Activated T-helper 17 cell treated with anti-CD3 and anti-CD28 coated beads, Interleukin-2, amount 50 U/mL, for 72 hours (primary cell): Measurements from ENCODE around the gene WDR62. TPM values are rescaled to one million over a fixed set of nuclear protein-coding genes. Genes with fewer than 3 reads are reported as not detected.

Experiments used
- ATAC-seq: fragments of 150-1000 bp; cut with Tn5 transposase; replicated peaks from 2 replicates; pipeline ENCODE4 v1.10.0; 2021; ENCODE audit warnings: mild to moderate bottlenecking, moderate library complexity
- H3K27ac Mint-ChIP-seq: one replicate; pipeline ENCODE4 v1.8.0; 2022; ENCODE audit warnings: mixed read lengths
- H3K27me3 Mint-ChIP-seq: one replicate; pipeline ENCODE4 v1.8.0; 2022; ENCODE audit warnings: mixed read lengths
- H3K36me3 Mint-ChIP-seq: one replicate; pipeline ENCODE4 v1.8.0; 2022; ENCODE audit warnings: low read depth, mild to moderate bottlenecking, mixed read lengths
- H3K4me1 Mint-ChIP-seq: one replicate; pipeline ENCODE4 v1.8.0; 2022; ENCODE audit warnings: mixed read lengths
- H3K4me3 Mint-ChIP-seq: one replicate; pipeline ENCODE4 v1.8.0; 2022; ENCODE audit warnings: mild to moderate bottlenecking, mixed read lengths
- H3K9me3 Mint-ChIP-seq: one replicate; pipeline ENCODE4 v1.8.0; 2022; ENCODE audit warnings: mixed read lengths
- total RNA-seq, 2 donors: library from RNA; stranded (reverse); gene quantifications; one replicate each; pipeline ENCODE4 v1.2.3, GENCODE V29; 2022

The WDR62 gene
- total RNA-seq: 10 to 100 TPM; 19.3 to 33.2 TPM

- H3K9me3 Mint-ChIP-seq: no peaks in the 10 kb centered on the region
- H3K4me1 Mint-ChIP-seq: peaks cover 13% of the 10 kb centered on the region
- peaks cover 9% of the 10 kb centered on the region for H3K36me3 Mint-ChIP-seq
- H3K27me3 Mint-ChIP-seq: no peaks in the 10 kb centered on the region
- peak; percentile 82 for ATAC-seq
- H3K4me3 Mint-ChIP-seq: peak within 1 kb of the TSS; percentile 91
- peak within 1 kb of the TSS; percentile 84 for H3K27ac Mint-ChIP-seq
Observed at GRCh38 chr19:36054733-36055686, at the start of gene WDR62. WDR62 (plus strand) TSS chr19:36054897; CDS start chr19:36054972, 75 bp downstream.

DNA sequence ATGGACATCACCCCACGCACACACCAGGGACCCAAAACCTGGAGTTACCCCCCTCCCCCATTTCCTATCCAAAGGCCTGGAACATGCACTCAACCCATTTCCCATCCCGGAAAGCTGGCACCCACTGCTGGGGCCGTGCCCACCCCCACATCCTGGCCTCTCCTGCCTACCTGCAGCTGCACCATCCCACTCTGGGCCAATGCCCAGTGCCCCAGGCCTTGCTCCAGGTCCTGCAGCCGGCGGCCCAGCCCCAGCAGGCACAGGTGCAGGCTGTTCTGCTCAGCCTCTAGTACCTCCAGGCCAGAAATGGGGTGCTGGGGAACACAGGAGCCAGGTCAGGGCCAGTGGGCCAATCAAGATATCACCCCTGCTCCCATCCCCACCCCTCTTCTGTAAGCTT lies 47.7 kb upstream of the WDR62 start:
- H3K4me3 Mint-ChIP-seq: no peak overlapping the region
- no peak overlapping the region for H3K27ac Mint-ChIP-seq
- no peaks in the 10 kb centered on the region for H3K27me3 Mint-ChIP-seq
- H3K4me1 Mint-ChIP-seq: peaks cover 11% of the 10 kb centered on the region
- H3K36me3 Mint-ChIP-seq: no peaks in the 10 kb centered on the region
- no peak for ATAC-seq
- no peaks in the 10 kb centered on the region for H3K9me3 Mint-ChIP-seq

DNA sequence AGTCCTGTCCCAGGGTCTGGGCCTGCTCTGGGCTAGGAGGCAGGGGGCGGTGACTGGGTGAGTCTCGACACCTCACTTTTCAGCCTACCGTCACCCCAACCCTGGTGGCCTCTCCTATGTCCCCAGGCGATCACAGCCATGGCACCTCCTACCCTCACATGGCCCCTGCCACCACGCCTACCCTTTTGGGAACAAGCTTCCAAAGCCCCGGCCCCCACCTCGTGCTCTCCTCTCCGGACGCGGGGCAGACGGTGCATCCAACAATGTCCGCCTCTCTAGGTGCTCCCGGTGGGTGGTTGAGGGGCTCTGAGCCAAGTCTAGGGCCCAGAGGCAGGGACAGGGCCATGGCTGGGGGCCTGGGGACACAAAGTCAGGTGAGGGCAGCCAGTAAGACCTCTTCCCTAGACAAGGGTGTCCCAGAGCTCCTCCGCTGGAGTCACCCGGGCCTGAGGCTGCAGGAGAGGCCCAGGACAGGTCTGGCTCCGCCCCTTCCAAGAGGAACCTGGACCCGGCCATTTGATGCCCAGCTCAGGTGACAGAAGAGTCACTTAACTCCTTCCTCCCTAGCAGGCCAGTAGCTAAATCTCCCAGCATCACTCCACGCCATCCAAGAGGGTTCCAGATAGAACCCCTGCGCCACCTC lies 46.2 kb upstream of the WDR62 start, which contains the start of gene SYNE4:
Gene SYNE4, minus strand, starts transcription at position 478 of the 643 bp plus-strand sequence. Its CDS starts 132 bp downstream, at position 346.
- Mint-ChIP-seq H3K4me3 (peak within 1 kb of the TSS; percentile 72), H3K9me3 (no peaks in the 10 kb centered on the region), H3K27me3 (no peaks in the 10 kb centered on the region), H3K27ac (peak within 1 kb of the TSS; percentile 70), H3K4me1 (peaks cover 14% of the 10 kb centered on the region), H3K36me3 (no peaks in the 10 kb centered on the region)
- no peak for ATAC-seq

DNA sequence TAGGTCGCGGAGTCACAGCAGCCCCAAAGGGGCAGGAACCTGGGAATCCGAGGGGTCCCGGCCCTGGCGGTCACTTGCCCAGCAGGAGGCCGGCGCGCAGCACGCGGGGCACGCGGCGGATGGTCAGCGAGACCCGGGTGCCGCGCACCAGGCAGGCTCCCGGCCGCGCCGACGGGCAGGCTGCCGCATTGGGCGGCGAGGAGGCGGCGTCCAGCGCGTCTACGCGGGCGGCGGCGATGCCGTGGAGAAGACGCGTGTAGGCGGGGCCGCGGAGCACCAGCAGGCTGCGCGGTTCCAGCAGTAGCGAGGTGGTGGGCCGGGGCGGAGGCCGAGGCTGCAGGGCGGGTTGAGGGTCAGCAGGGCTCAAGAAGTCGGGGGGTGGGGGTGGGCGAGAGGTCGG lies 45.5 kb upstream of the WDR62 start:
- Mint-ChIP-seq H3K36me3 (peaks cover 6% of the 10 kb centered on the region), H3K4me3 (peak overlapping the region; percentile 72), H3K9me3 (no peaks in the 10 kb centered on the region), H3K27ac (peak overlapping the region; percentile 70), H3K4me1 (peaks cover 20% of the 10 kb centered on the region), H3K27me3 (no peaks in the 10 kb centered on the region)
- ATAC-seq: peak; percentile 25

- ATAC-seq: no peak
- Mint-ChIP-seq H3K27ac (peak overlapping the region; percentile 70), H3K36me3 (peaks cover 10% of the 10 kb centered on the region), H3K9me3 (no peaks in the 10 kb centered on the region), H3K27me3 (no peaks in the 10 kb centered on the region), H3K4me1 (peaks cover 24% of the 10 kb centered on the region), H3K4me3 (peak overlapping the region; percentile 72)
Observed at GRCh38 chr19:36009633-36010379, 44.9 kb upstream of the WDR62 start.

DNA sequence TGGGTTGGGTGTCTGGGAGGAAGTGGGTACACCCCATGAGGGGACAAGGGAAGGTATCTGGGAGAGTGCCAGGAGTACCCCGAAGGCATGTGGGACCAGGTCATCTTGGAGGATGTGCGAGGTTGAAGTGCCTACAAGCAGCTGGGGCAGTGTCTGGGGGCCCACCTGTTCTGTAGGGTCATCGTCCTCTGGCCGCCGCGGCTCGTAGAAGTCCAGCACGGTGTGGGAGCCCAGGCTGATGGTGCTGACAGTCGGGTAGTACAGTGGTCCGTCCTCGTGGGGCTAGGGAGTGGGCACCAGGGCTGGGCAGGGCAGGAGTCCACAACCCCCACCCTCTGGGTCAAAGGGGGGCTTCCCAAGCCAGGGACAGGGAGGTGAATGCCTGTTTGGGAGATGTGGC lies 44.3 kb upstream of the WDR62 start:
- H3K27me3 Mint-ChIP-seq: no peaks in the 10 kb centered on the region
- H3K4me3 Mint-ChIP-seq: peak overlapping the region; percentile 72
- peaks cover 10% of the 10 kb centered on the region for H3K36me3 Mint-ChIP-seq

DNA sequence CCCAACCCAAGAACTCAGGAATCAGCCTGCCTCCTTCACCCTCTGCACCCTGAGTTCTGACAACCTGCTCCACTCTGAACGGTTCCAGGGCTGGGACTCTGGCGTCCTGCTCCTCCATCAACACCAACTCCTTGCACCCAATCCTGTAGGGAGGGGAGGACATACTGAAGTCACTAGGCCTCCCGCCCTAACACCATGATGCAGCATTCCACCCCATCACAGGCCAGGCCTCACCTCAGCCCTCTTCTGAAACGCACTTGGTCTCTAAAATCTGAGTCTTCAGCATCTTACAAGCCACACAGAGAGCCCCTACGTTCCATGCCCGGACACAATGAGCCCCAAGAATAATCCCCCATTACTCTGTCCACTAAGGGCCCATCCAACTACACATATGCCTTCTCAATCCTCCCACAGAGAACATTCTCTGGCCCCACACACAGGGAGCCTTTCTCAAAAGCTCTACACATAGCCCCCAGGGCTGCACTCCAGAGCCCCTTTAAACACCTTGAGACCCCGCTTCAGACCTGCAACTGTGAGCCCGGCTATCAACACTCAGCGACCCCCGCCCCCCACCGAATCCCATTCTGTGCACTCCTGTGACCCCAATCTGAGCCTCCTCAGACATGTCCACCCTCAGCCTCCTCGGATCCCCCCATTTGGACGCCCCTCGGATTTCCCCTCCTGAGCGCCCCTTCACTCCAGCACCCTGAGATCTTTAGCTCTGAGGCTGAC lies 41.3 kb upstream of the WDR62 start:
- Mint-ChIP-seq H3K9me3 (no peaks in the 10 kb centered on the region), H3K4me3 (peak overlapping the region; percentile 98), H3K27me3 (no peaks in the 10 kb centered on the region), H3K36me3 (peaks cover 15% of the 10 kb centered on the region), H3K27ac (peak overlapping the region; percentile 97), H3K4me1 (peaks cover 35% of the 10 kb centered on the region)
- peak; percentile 0 for ATAC-seq

More for the DNA sequence above, 44.3 kb upstream of the WDR62 start:
- ATAC-seq: no peak
- no peaks in the 10 kb centered on the region for H3K9me3 Mint-ChIP-seq
- H3K27ac Mint-ChIP-seq: peak overlapping the region; percentile 70
- peaks cover 29% of the 10 kb centered on the region for H3K4me1 Mint-ChIP-seq

- peak within 1 kb of the TSS; percentile 97 for H3K27ac Mint-ChIP-seq
- H3K9me3 Mint-ChIP-seq: no peaks in the 10 kb centered on the region
- ATAC-seq: peak; percentile 97
- peaks cover 35% of the 10 kb centered on the region for H3K4me1 Mint-ChIP-seq
- H3K36me3 Mint-ChIP-seq: peaks cover 16% of the 10 kb centered on the region
- no peaks in the 10 kb centered on the region for H3K27me3 Mint-ChIP-seq
- H3K4me3 Mint-ChIP-seq: peak within 1 kb of the TSS; percentile 98
Observed at GRCh38 chr19:36014012-36014924, 40.4 kb upstream of the WDR62 start, which contains the start of gene ALKBH6. ALKBH6 (minus strand) TSS chr19:36014213; CDS start chr19:36013397, 816 bp downstream.

DNA sequence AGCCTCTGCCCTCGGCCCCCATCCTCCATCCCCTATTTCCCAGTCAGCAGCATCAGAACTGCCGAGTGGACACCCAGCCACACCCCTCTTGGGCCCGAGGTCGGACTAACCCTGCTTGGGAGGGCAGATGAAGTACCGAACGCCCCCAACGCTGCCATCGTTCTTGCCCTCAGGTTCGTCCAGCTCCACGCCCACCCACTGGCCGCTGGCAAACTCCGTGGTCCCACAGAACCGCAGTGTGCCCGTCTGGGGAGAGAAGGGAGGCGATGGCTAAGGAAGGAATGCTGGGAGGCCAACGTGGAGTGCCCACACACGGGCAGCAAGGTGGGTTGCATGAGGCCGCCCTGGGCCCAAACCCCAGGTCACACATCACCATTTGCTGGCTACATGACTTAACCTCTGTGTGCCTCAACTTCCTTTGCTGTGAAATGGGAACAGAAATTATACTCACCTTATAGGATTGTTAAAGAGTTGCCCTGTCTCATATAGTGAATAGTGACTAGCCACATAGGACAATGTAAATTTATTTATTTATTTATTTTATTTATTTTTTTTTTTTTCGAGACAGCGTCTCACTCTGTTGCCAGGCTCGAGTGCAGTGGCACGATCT lies 35.5 kb upstream of the WDR62 start:
- Mint-ChIP-seq H3K27me3 (no peaks in the 10 kb centered on the region), H3K36me3 (peaks cover 42% of the 10 kb centered on the region), H3K27ac (no peak overlapping the region), H3K9me3 (no peaks in the 10 kb centered on the region), H3K4me1 (peaks cover 16% of the 10 kb centered on the region), H3K4me3 (no peak overlapping the region)
- ATAC-seq: no peak

DNA sequence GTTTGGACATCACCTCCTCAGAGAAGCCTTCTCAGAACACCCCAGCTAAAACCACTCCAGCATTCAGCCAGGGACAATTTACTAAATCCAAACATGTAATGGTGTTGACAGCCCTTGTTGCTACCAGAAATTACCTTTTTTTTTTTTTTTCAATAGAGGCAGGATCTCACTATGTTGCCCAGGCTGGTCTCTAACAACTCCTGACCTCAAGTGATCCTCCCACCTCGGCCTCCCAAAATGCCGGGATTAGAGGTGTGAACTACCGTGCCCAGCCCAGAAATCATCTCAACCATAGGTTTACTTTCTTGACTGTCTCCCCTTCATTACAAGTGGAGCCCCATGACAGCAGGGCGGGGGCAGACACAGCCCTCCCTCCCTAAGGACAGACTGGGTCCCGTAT lies 31.3 kb upstream of the WDR62 start:
- H3K36me3 Mint-ChIP-seq: peaks cover 35% of the 10 kb centered on the region
- no peak overlapping the region for H3K27ac Mint-ChIP-seq
- peaks cover under 1% of the 10 kb centered on the region for H3K4me1 Mint-ChIP-seq
- no peaks in the 10 kb centered on the region for H3K27me3 Mint-ChIP-seq
- no peak overlapping the region for H3K4me3 Mint-ChIP-seq
- H3K9me3 Mint-ChIP-seq: no peaks in the 10 kb centered on the region
- no peak for ATAC-seq

DNA sequence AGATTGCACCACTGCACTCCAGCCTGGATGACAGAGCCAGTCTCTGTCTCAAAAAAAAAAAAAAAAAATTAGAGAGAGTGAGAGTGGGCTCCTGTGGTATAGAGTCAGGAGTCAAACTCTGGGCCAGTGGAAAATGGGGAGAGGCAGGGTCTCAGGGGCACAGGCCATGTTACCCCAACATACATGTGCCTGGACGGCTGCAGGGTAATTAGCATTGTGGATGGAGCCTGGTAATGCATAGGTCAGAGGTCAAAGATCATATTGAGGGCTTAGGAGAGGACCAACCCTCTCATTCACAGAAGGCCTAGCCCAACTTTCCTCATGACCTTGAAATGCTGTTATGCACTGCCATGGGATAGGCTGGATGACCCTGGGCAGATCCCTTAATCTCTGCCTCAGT lies 29.2 kb upstream of the WDR62 start:
- Mint-ChIP-seq H3K4me1 (peaks cover 5% of the 10 kb centered on the region), H3K4me3 (no peak overlapping the region), H3K9me3 (no peaks in the 10 kb centered on the region), H3K36me3 (peaks cover 34% of the 10 kb centered on the region), H3K27ac (no peak overlapping the region), H3K27me3 (no peaks in the 10 kb centered on the region)
- no peak for ATAC-seq

DNA sequence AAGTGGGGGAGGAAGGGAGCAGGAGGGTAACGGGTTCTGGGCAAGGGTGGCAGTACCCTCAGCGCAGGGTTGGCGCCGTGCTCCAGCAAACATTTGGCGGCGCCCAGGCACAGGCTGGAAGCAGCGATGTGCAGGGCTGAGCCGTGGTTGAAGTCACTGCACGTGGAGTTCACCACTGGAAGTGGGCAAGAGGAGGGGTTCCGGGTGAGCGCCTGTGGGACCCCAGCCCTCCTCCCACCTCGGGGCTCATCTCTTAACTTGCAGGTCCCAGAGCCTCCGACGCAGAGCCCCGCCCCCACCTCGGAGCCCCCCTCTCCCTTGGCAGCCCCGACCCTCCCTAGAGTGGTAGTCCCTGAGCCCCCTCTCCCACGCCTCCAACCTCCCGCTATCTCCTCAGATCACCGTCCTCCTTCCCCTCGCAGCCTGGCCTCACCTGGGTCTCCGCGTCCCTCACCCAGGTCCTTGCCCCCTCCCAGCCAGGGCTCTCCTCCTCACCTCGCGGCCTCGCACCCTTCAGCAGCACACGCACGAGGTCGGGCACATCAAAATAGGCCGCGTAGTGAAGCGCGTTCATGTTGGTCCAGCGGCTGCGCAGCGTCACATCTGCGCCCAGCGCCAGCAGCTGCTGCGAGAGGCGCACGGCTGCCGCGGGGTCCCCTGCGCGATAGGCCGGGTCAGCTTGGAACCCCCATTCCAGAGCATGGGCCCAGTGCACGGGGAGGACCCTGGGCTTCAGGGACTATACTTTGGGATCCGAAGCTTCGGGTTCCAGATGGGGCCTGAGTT lies 28.4 kb upstream of the WDR62 start:
- H3K9me3 Mint-ChIP-seq: no peaks in the 10 kb centered on the region
- no peak overlapping the region for H3K4me3 Mint-ChIP-seq
- peaks cover 29% of the 10 kb centered on the region for H3K36me3 Mint-ChIP-seq
- peaks cover 5% of the 10 kb centered on the region for H3K4me1 Mint-ChIP-seq
- H3K27me3 Mint-ChIP-seq: no peaks in the 10 kb centered on the region
- H3K27ac Mint-ChIP-seq: no peak overlapping the region
- ATAC-seq: no peak
